K562 (cell line): ENCODE data around the gene RNF25. TPM values are rescaled to one million over a fixed set of nuclear protein-coding genes. Genes with fewer than 3 reads are reported as not detected.

ENCODE experiments used
- CHCHD3 ChIP-seq: fragments of 250-450 bp; sonication (Bioruptor Pico); IDR thresholded peaks from 2 replicates; pipeline ENCODE4 v2.1.2; 2022; ENCODE audit warnings: mild to moderate bottlenecking
- E2F4 ChIP-seq: sonication (generic); formaldehyde crosslinking; IDR thresholded peaks from 2 replicates; pipeline ENCODE4 v1.8.0; 2022; ENCODE audit warnings: mild to moderate bottlenecking, low read depth, missing genetic modification reagents
- EZH2 ChIP-seq: IDR thresholded peaks from 2 replicates; pipeline ENCODE4 v1.6.1; 2012; ENCODE audit warnings: low read depth, mild to moderate bottlenecking, inconsistent platforms, low read length, borderline replicate concordance
- GABPB2 ChIP-seq: fragments of 250-450 bp; sonication (Bioruptor Pico); conservative IDR thresholded peaks from 2 replicates; pipeline ENCODE4 v1.5.1; 2021; ENCODE audit warnings: mild to moderate bottlenecking
- IRF1 ChIP-seq: sonication (generic); formaldehyde crosslinking; IDR thresholded peaks from 2 replicates; pipeline ENCODE4 v1.8.0; 2022; ENCODE audit warnings: missing genetic modification reagents, mild to moderate bottlenecking, borderline replicate concordance
- MTF1 ChIP-seq: fragments of 250-450 bp; sonication (Bioruptor Pico); IDR thresholded peaks from 2 replicates; pipeline ENCODE4 v1.9.0; 2021; ENCODE audit warnings: moderate library complexity, mild to moderate bottlenecking, inconsistent platforms, borderline replicate concordance
- NR2C2 ChIP-seq, 2 experiments: fragments of 200-800 bp in 1 of 2; sonication (Bioruptor generic) in 1 of 2; sonication (generic) in 1 of 2; formaldehyde crosslinking in 1 of 2; IDR thresholded peaks; 2 replicates each; pipeline versions ENCODE4 v1.6.1 to v1.8.0; 2016 to 2022; ENCODE audit warnings: mild to moderate bottlenecking in 1 of 2, missing compliant biosample characterization in 1 of 2, missing genetic modification characterization in 1 of 2, missing genetic modification reagents in 1 of 2
- NR2F6 ChIP-seq: fragments of 450-650 bp; formaldehyde crosslinking; IDR thresholded peaks from 2 replicates; pipeline ENCODE4 v1.4.0; 2020; ENCODE audit warnings: mild to moderate bottlenecking
- PPARD ChIP-seq: fragments of 250-450 bp; sonication (Bioruptor Pico); IDR thresholded peaks from 2 replicates; pipeline ENCODE4 v1.8.0; 2022; ENCODE audit warnings: inconsistent platforms, mild to moderate bottlenecking, moderate library complexity
- PURB ChIP-seq: sonication (generic); formaldehyde crosslinking; IDR thresholded peaks from 2 replicates; pipeline ENCODE4 v1.9.0; 2021; ENCODE audit warnings: low read depth, mild to moderate bottlenecking, missing genetic modification reagents
- SLC30A9 ChIP-seq: fragments of 250-450 bp; sonication (Bioruptor Pico); IDR thresholded peaks from 2 replicates; pipeline ENCODE4 v1.8.0; 2022; ENCODE audit warnings: mild to moderate bottlenecking, moderate library complexity
- ZNF274 ChIP-seq: IDR thresholded peaks from 2 replicates; pipeline ENCODE4 v1.6.1; 2011; ENCODE audit warnings: low read depth, mild to moderate bottlenecking, low read length, moderate library complexity, borderline replicate concordance
- ZNF407 ChIP-seq: fragments of 450-650 bp; IDR thresholded peaks from 2 replicates; pipeline ENCODE4 v1.6.1; 2016; ENCODE audit warnings: low read depth
- ZNF436 ChIP-seq: fragments of 250-450, 450-650 bp; sonication (Bioruptor Pico); formaldehyde crosslinking; IDR thresholded peaks from 2 replicates; pipeline ENCODE4 v1.7.0; 2020; ENCODE audit warnings: mild to moderate bottlenecking
- ZNF511 ChIP-seq: sonication (generic); formaldehyde crosslinking; IDR thresholded peaks from 2 replicates; pipeline ENCODE4 v1.8.0; 2022; ENCODE audit warnings: mild to moderate bottlenecking, missing genetic modification reagents
- polyA plus RNA-seq, 8 experiments: library from polyadenylated mRNA; depleted of rRNA in 4 of 8; stranded (reverse) in 5 of 8; unstranded in 3 of 8; fragments of >200 nt; fragmentation: Nextera tagmentation in 2 of 8; fragmentation: Illumina TruSeq in 1 of 8; extraction: Ambion mirVana in 2 of 8; extraction: Trizol in 1 of 8; gene quantifications; 2 replicates each; pipeline versions ENCODE4 v1.2.1 to v1.2.3, GENCODE V29; 2011 to 2014; ENCODE audit warnings: inconsistent platforms in 1 of 8, missing spikeins in 1 of 8
- total RNA-seq, 7 experiments: library from RNA; depleted of rRNA in 6 of 7; stranded (reverse); fragments of >200 nt in 6 of 7; fragmentation: Illumina TruSeq in 2 of 7; extraction: Trizol in 2 of 7; gene quantifications; 2 replicates each; pipeline versions ENCODE4 v1.2.1 to v1.2.3, GENCODE V29; 2011 to 2021; ENCODE audit warnings: low replicate concordance in 1 of 7

RNF25 gene
- total and polyA plus RNA-seq, 9 of the 15 experiments (the other 6 are each of a cell fraction or from before 2014, with no cell fraction given) = 2.3 to 49.8 (median 20.5) TPM

- TF ChIP-seq ZNF407 (no peak), NR2C2 (CRISPR knock-in tag; IDR thresholded peaks at IDR 0.05) (no peak), NR2C2 (tag; IDR thresholded peaks at IDR 0.05) (peak; percentile 60), IRF1 (CRISPR knock-in tag) (no peak), GABPB2 (CRISPR knock-in tag) (no peak), E2F4 (CRISPR knock-in tag) (no peak), EZH2 (no peak), ZNF511 (CRISPR knock-in tag) (no peak), ZNF436 (CRISPR knock-in tag) (no peak), PPARD (CRISPR knock-in tag) (no peak), MTF1 (no peak), ZNF274 (no peak), CHCHD3 (CRISPR knock-in tag) (no peak), NR2F6 (CRISPR knock-in tag) (no peak), SLC30A9 (CRISPR knock-in tag) (no peak), PURB (no peak)
These were observed at the start of gene RNF25, which contains the start of gene STK36 (continued) for GRCh38 chr2:218671654-218672566.
